ENCODE data around the gene SPRTN.

The SPRTN gene

GRCh38 chr1:231383159-231383860, 45.2 kb downstream of the SPRTN start:
- DNase-seq = no peak

DNA sequence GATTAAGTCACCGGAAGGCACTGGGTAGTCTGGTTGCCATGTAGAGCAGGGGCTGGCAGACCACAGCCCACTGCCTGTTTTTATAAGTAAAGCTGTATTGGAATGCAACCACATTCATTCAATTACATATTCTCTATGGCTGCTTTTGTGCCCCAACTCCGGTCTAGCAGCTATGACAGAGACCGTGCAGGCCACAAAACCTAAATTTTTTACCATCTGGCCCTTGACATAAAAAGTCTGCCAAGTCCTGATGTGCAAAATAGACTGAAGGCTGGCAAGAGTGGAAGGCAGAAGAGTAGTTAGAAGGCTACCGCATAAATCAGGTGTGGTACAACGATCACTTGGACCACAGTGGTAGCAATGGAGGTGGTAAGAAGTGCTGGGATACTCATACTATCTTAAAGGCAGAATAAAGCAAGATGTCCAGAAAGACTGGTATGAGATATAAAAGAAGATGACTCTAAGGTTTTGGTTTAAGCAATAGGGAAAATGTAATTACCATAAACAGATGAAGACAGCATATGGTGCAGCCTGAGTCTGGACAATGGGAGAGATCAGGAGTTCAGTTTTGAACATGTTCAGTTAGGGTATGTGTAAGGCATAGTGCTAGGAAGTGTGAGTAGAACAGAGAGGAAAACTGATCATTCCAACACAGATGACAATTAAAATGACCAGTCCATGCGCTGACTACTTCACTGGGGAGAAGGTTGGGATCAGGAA, 46.8 kb downstream of the SPRTN start:
- DNase-seq = no peak

- DNase-seq = no peak
These were observed 47.3 kb downstream of the SPRTN start for GRCh38 chr1:231385416-231385748.

DNA sequence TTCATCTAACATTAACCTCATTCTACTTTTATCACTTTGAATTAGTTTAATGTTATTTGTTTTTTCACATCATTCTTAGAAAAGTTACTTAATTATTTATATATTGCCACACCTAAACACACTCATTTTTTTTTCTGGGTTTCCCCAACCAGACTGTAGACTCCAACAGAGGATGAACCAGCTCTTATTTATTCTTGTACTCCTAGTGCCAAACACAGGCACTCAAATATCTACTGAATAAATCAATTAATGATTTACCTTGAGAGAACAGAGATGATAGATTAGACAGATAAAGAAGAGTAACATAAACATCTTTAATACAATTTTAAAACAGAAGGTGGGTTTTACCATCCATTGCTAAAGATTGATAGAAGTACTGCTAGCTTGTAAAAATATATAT, 48.4 kb downstream of the SPRTN start:
- DNase-seq = no peak

- DNase-seq = no peak
These were observed 49.9 kb downstream of the SPRTN start for GRCh38 chr1:231387770-231388669.

GRCh38 chr1:231390071-231390470, 52.0 kb downstream of the SPRTN start:
- no peak for DNase-seq

DNA sequence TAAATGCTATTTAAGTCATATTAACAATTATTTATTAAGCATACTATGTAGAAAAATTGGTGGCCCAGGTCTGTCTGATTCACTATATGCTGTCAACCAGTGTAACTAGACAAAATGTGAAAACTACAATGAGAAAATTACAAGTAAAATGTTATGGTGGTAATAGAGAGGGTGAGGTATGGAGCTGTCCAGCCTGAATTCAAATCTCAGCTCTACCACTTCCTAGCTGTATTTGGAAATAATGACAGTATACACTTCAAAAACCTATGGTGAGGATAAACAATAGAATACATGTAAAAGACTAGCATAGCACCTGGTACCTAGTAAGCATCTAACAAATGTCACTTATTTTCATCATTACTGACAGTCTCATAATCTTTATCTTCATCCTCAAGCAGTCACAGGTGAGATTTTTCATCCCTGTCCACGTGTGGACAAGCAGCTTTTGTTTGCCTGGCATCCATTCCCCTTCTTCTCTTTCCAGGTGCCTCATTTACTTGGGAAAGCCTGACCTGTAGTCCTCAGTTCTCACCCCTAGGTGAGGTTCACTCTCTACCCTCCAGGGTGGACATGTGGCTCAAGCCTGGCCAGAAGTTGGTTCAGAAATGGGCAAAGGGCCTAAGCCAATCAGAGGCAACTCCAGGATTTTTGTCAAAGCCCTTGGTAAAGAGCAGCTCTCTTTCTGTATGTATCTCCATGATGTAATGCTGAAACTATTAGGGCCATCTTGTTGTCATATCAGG, 54.5 kb downstream of the SPRTN start:
- no peak for DNase-seq

- DNase-seq = no peak
These were observed 55.6 kb downstream of the SPRTN start for GRCh38 chr1:231393668-231394067.

- DNase-seq = no peak
These were observed 57.2 kb downstream of the SPRTN start for GRCh38 chr1:231395076-231395997.

DNA sequence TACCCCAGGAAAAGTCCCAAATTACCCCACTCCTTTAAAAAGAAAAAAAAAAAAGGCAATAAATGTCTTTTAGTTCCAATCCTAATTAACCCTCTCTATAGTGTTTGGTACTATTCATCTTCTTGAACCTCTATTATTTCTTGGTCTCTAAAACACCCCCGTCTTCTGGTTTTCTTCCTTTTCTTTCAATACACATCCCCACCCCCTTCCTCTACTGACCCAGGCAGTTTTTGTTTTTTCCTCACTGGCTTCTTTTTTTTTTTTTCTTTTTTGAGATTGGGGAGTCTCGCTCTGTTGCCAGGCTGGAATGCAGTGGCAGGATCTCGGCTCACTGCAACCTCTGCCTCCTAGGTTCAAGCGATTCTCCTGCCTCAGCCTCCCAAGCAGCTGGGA, 57.9 kb downstream of the SPRTN start:
- DNase-seq = no peak

DNA sequence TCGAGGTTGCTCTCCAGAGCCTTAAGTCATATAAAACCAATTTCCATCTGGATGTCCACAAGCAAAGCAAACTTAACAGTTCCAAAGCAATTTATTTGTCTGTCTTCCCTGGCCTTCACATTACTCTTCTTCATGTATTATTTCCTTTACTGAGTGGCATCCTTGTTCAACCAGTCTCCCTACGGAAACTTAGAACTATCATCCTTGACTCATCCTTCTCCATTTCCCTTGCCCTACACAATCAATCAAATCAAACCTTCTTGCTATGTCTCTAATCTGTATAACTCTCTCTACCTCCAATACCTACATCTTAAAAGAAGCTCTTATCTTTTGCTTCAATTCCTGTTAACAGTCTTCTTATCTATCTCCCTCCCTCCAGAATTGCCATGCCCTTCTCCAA, 58.5 kb downstream of the SPRTN start:
- DNase-seq = no peak

DNA sequence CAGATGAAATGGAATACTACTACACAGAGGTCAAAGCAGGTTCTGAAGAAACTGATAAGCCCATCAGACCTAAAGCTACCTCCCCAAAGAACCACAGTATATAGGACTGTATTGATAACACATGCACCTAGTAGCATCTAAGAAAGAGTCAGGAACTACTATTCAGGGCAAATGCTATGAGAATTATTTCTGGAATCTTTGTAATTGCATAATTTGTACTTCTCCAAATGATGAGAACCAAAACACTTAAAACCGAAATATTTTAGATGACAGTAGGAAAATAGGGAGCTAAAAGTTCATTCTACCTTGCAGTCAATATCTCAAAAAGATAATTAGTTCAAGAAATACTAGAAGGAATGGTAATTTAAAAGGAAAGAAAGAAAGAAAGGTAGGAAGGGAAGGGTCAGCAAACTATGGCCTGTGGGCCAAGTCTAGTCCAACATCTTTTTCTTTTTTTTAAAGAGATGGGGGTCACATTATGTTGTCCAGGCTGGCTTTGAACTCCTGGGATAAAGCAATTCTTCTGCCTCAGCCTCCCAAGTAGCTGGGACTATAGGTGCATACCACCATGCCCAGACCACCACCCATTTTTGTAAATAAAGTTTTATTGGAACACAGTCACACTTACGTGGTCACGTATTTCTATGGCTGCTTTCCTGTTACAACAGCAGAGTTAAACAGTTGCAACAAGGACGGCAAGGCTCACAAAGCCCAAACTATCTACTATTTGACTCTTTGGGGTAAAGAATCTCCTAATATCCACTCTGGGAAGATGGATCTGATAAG, 60.0 kb downstream of the SPRTN start:
- DNase-seq = no peak

- no peak for DNase-seq
These were observed 63.4 kb downstream of the SPRTN start for GRCh38 chr1:231401478-231401877.

GRCh38 chr1:231404318-231404717, 66.2 kb downstream of the SPRTN start:
- DNase-seq = no peak

All from NCI-H2081 treated with DMSO at 0.1 percent for 48 hours (cell line).